ENCODE results near the gene C20orf204. TPM values are rescaled to one million over a fixed set of nuclear protein-coding genes. Genes with fewer than 3 reads are reported as not detected.
"Not testable (repeated sequence)": the region's sequence is repeated elsewhere in the genome, so short reads cannot be mapped to it uniquely, and the experiment has no call there.

Gene C20orf204
- 1 to 10 TPM; 9.7 to 9.8 TPM for total RNA-seq

GRCh38 chr20:64035933-64036345 lies at the start of gene C20orf204:
C20orf204 (plus strand) TSS chr20:64036182; CDS start chr20:64036324, 142 bp downstream.
- Mint-ChIP-seq H3K9me3 (no peaks in the 10 kb centered on the region), H3K27me3 (no peaks in the 10 kb centered on the region), H3K27ac (peak within 1 kb of the TSS; percentile 98), H3K36me3 (peaks cover 6% of the 10 kb centered on the region), H3K4me3 (peak within 1 kb of the TSS; percentile 84), H3K4me1 (peaks cover 51% of the 10 kb centered on the region)
- ATAC-seq (ENCODE audit: low read depth) (no peak), DNase-seq (no peak)
- POLR2A ChIA-PET = interaction anchor here (1.0 to 7.1 kb wide), 6 partner anchors 9 to 401 kb away, joined by 3 to 142 read pairs (median 4); partner anchors contain the start of genes OPRL1, PRPF6, RGS19 and SAMD10

- peak overlapping the region; percentile 34 for H3K27ac Mint-ChIP-seq
- H3K36me3 Mint-ChIP-seq = peaks cover 32% of the 10 kb centered on the region
- no peak for DNase-seq
- no peaks in the 10 kb centered on the region for H3K9me3 Mint-ChIP-seq
- H3K4me3 Mint-ChIP-seq = no peak overlapping the region
- no peaks in the 10 kb centered on the region for H3K27me3 Mint-ChIP-seq
- POLR2A ChIA-PET = no interaction called here
- no peaks in the 10 kb centered on the region for H3K4me1 Mint-ChIP-seq
- ATAC-seq (ENCODE audit: low read depth) = no peak
Observed at GRCh38 chr20:64000906-64001305, 35.1 kb upstream of the C20orf204 start.

DNA sequence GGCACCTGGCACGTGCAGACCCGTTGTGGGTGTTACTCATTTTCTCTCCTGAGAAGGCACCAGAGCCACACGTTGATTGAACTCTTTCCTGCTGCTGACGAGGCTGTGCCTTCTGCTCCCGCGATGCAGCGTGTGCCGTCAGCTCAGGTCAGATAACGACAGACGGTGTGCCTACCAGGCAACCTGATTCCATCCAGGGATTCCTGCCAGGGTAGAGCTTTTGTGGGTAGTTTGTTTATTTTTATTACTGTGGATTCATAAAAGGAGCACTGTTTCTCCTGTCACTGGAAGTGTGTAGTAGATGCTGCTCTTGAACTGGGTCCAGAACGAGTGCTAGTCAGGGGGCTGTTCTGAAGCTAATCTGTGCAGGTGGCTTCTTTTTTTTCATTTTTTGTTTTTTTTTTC lies 34.4 kb upstream of the C20orf204 start:
- Mint-ChIP-seq H3K27me3 (no peaks in the 10 kb centered on the region), H3K36me3 (peaks cover 31% of the 10 kb centered on the region), H3K4me3 (no peak overlapping the region), H3K9me3 (no peaks in the 10 kb centered on the region), H3K4me1 (no peaks in the 10 kb centered on the region), H3K27ac (no peak overlapping the region)
- DNase-seq (no peak), ATAC-seq (ENCODE audit: low read depth) (no peak)
- POLR2A ChIA-PET = interaction anchor here (0.7 to 0.8 kb wide), 2 partner anchors 9 to 464 kb away, joined by 4 to 6 read pairs; partner anchors contain the start of gene PTK6

GRCh38 chr20:64003960-64004725 lies 31.8 kb upstream of the C20orf204 start:
- H3K27me3 Mint-ChIP-seq = no peaks in the 10 kb centered on the region
- ATAC-seq (ENCODE audit: low read depth) (no peak), DNase-seq (no peak)
- no peak overlapping the region for H3K27ac Mint-ChIP-seq
- H3K36me3 Mint-ChIP-seq = peaks cover 42% of the 10 kb centered on the region
- POLR2A ChIA-PET = no interaction called here
- H3K9me3 Mint-ChIP-seq = peaks cover 4% of the 10 kb centered on the region
- H3K4me1 Mint-ChIP-seq = peaks cover 8% of the 10 kb centered on the region
- H3K4me3 Mint-ChIP-seq = no peak overlapping the region

- POLR2A ChIA-PET = no interaction called here
- H3K4me3 Mint-ChIP-seq = no peak overlapping the region
- H3K27me3 Mint-ChIP-seq = no peaks in the 10 kb centered on the region
- peaks cover 49% of the 10 kb centered on the region for H3K36me3 Mint-ChIP-seq
- H3K4me1 Mint-ChIP-seq = peaks cover 19% of the 10 kb centered on the region
- no peak for ATAC-seq (ENCODE audit: low read depth)
- peaks cover 6% of the 10 kb centered on the region for H3K9me3 Mint-ChIP-seq
- no peak overlapping the region for H3K27ac Mint-ChIP-seq
- no peak for DNase-seq
Observed at GRCh38 chr20:64005394-64005793, 30.6 kb upstream of the C20orf204 start.

DNA sequence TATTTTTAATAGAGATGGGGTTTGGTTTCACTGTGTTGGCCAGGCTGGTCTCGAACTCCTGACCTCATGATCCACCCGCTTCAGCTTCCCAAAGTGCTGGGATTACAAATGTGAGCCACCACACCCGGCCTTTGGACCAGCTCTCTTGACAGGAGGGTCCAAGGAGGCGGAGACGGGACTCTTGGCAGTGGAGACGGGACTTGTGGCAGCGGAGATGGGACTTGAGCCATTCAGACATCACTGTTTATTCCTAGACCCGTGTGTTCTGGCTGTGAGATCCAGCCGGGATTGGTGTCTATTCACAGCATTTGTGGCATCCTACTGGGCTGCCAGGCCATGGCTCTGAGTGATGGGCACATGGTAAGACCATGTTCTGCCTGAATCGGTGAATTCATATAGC lies 29.5 kb upstream of the C20orf204 start:
- Mint-ChIP-seq H3K4me3 (no peak overlapping the region), H3K27me3 (no peaks in the 10 kb centered on the region), H3K4me1 (peaks cover 23% of the 10 kb centered on the region), H3K9me3 (peaks cover 6% of the 10 kb centered on the region), H3K36me3 (peaks cover 56% of the 10 kb centered on the region), H3K27ac (no peak overlapping the region)
- no peak for ATAC-seq (ENCODE audit: low read depth)
- POLR2A ChIA-PET = no interaction called here
- no peak for DNase-seq

GRCh38 chr20:64006902-64007301 lies 29.1 kb upstream of the C20orf204 start:
- H3K9me3 Mint-ChIP-seq = peaks cover 6% of the 10 kb centered on the region
- H3K4me3 Mint-ChIP-seq = no peak overlapping the region
- H3K4me1 Mint-ChIP-seq = peaks cover 24% of the 10 kb centered on the region
- H3K27ac Mint-ChIP-seq = no peak overlapping the region
- peaks cover 54% of the 10 kb centered on the region for H3K36me3 Mint-ChIP-seq
- POLR2A ChIA-PET = no interaction called here
- H3K27me3 Mint-ChIP-seq = no peaks in the 10 kb centered on the region
- no peak for DNase-seq
- no peak for ATAC-seq (ENCODE audit: low read depth)

GRCh38 chr20:64009811-64010387 lies 26.1 kb upstream of the C20orf204 start:
- ATAC-seq (ENCODE audit: low read depth) = peak; percentile 30
- POLR2A ChIA-PET = interaction anchor here (0.6 to 1.6 kb wide), 4 partner anchors 8 to 68 kb away, joined by 3 to 5 read pairs (median 4); no protein-coding TSS in a partner anchor

GRCh38 chr20:64010711-64011237 lies 25.2 kb upstream of the C20orf204 start:
- no peak for ATAC-seq (ENCODE audit: low read depth)
- peaks cover 70% of the 10 kb centered on the region for H3K36me3 Mint-ChIP-seq
- no peak overlapping the region for H3K4me3 Mint-ChIP-seq
- peaks cover 6% of the 10 kb centered on the region for H3K9me3 Mint-ChIP-seq
- H3K27ac Mint-ChIP-seq = peak overlapping the region; percentile 83
- no peak for DNase-seq
- POLR2A ChIA-PET = interaction anchor here (0.9 to 1.6 kb wide), 3 partner anchors 9 to 67 kb away, joined by 3 to 4 read pairs (median 4); no protein-coding TSS in a partner anchor
- no peaks in the 10 kb centered on the region for H3K27me3 Mint-ChIP-seq
- H3K4me1 Mint-ChIP-seq = peaks cover 36% of the 10 kb centered on the region

More at GRCh38 chr20:64009811-64010387, 26.1 kb upstream of the C20orf204 start:
- H3K4me3 Mint-ChIP-seq = peak overlapping the region; percentile 66
- peaks cover 68% of the 10 kb centered on the region for H3K36me3 Mint-ChIP-seq
- no peak for DNase-seq
- H3K27me3 Mint-ChIP-seq = no peaks in the 10 kb centered on the region
- H3K9me3 Mint-ChIP-seq = peaks cover 6% of the 10 kb centered on the region
- peaks cover 36% of the 10 kb centered on the region for H3K4me1 Mint-ChIP-seq
- H3K27ac Mint-ChIP-seq = peak overlapping the region; percentile 76

DNA sequence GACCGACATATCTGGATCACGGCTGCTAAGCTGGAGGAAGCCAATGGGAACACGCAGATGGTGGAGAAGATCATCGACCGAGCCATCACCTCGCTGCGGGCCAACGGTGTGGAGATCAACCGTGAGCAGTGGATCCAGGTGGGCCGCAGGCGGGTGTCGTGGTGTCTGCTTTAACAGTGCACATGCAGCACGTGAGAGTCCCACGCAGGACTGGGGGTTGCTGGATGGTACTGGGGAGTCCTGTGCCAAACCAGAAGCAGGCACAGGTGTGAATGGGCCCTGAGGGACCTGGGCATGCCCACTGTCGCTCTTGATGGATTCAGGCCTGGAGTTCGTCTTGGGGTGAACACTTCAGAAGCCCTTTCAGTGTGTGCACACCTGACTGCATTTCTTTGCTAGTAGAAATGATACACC lies 24.6 kb upstream of the C20orf204 start:
- POLR2A ChIA-PET = interaction anchor here (1.6 kb wide), 1 partner anchor 67 kb away, joined by 4 read pairs; no protein-coding TSS in a partner anchor
- H3K4me1 Mint-ChIP-seq = peaks cover 36% of the 10 kb centered on the region
- ATAC-seq (ENCODE audit: low read depth) (peak; percentile 35), DNase-seq (peak; percentile 41)
- peak overlapping the region; percentile 39 for H3K4me3 Mint-ChIP-seq
- peak overlapping the region; percentile 83 for H3K27ac Mint-ChIP-seq
- no peaks in the 10 kb centered on the region for H3K27me3 Mint-ChIP-seq
- peaks cover 6% of the 10 kb centered on the region for H3K9me3 Mint-ChIP-seq
- peaks cover 71% of the 10 kb centered on the region for H3K36me3 Mint-ChIP-seq

GRCh38 chr20:64012385-64013154 lies 23.4 kb upstream of the C20orf204 start:
- H3K9me3 Mint-ChIP-seq, DNase-seq, POLR2A ChIA-PET, H3K27me3 Mint-ChIP-seq: not testable (repeated sequence)
- Mint-ChIP-seq H3K4me3 (peak overlapping the region; percentile 59), H3K27ac (peak overlapping the region; percentile 89), H3K4me1 (peaks cover 36% of the 10 kb centered on the region), H3K36me3 (peaks cover 64% of the 10 kb centered on the region)
- peak; percentile 13 for ATAC-seq (ENCODE audit: low read depth)

GRCh38 chr20:64015635-64016034 lies 20.3 kb upstream of the C20orf204 start:
- no peak for DNase-seq
- H3K9me3 Mint-ChIP-seq = no peaks in the 10 kb centered on the region
- peaks cover 48% of the 10 kb centered on the region for H3K36me3 Mint-ChIP-seq
- no peaks in the 10 kb centered on the region for H3K27me3 Mint-ChIP-seq
- POLR2A ChIA-PET = no interaction called here
- H3K4me1 Mint-ChIP-seq = peaks cover 21% of the 10 kb centered on the region
- H3K4me3 Mint-ChIP-seq = no peak overlapping the region
- H3K27ac Mint-ChIP-seq = no peak overlapping the region
- no peak for ATAC-seq (ENCODE audit: low read depth)

Data from activated naive CD8-positive, alpha-beta T cell treated with anti-CD3 and anti-CD28 coated beads, Interleukin-2, amount 10 ng/mL, durations not matched to agents 7 days and 5 days (primary cell).